ENCODE measurements around the gene THSD7B.

The THSD7B gene

DNA sequence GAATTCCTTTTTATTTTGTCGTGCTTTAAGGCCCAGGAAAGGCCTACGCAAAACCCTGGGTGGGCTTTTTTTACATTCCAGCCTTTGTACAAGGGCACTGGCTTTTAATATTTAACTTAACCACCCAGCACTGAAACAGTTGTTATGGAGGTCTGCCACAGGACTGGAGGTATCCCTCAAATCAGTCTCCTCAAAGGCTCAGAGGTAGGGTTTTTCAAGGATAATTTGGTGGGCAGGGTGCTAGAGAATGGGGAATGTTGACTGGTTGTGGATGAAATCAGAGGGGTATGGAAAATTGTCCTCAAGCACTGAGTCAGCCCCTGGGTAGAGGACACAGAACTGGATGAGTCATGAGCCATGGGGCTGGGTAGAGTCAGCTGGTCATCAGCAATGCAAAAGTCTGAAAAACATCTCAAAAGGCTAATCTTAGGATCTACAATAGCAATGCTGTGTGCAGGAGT, 443.1 kb downstream of the THSD7B start:
- DNase-seq, result no peak

DNA sequence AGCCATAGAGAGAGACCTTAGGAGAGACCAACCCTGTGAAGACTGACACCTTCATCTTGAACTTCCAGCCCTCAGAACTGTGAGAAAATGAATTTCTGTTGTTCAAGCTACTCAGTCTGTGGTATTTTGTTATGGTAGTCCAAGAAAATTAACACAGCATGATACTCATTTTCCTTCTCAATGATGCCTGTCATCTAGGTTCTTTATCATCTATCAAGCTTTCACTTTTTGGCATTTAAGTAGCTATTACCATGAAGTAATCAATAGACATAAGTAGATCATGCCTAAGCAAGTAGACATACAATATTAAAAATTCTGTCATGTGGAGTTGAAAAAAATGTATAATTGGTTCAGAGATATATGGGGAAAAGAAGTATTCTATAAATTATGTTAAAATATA, 444.7 kb downstream of the THSD7B start:
- DNase-seq, result no peak

DNA sequence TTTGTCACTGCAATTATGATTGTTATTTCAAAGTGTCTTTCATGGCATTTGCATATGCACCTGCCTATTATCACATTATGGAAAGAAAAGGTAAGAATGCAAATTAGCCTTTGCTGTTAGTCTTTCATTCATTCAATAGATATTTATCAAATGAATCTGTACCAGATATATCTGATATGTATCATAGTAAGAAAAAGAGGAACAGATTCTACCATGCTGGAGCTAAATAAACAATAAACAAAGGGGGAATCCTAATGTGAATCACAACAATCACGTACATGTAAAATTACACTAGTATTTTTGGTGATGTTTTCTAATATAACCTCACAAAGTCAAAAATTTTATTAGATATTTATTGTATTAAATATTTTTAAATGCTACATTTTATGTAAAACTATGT, 446.4 kb downstream of the THSD7B start:
- DNase-seq, result no peak

DNA sequence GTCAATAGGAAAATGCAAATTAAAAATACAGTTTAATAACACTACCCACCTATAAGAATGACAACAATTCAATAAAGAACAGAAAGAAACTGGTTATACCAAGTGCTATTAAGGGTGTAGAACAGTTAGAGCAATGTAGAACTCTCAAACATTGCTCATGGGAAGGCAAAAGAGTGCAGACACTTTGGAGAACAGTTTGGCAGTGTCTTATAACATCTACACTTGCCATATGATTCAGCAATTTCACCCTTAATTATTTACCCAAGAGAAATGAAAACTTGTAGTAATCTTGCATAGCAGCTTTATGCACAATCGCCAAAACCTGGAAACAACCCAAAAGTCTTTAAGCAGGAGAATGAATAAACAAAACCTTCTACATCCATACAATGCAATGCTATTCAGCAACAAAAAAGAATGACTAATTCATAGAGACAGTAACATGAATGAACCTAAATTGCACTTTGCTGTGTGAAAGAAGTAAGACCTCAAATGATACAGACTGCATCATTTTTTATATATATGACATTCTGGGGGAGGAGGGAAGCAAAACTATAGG, 455.2 kb downstream of the THSD7B start:
- DNase-seq, result no peak

DNA sequence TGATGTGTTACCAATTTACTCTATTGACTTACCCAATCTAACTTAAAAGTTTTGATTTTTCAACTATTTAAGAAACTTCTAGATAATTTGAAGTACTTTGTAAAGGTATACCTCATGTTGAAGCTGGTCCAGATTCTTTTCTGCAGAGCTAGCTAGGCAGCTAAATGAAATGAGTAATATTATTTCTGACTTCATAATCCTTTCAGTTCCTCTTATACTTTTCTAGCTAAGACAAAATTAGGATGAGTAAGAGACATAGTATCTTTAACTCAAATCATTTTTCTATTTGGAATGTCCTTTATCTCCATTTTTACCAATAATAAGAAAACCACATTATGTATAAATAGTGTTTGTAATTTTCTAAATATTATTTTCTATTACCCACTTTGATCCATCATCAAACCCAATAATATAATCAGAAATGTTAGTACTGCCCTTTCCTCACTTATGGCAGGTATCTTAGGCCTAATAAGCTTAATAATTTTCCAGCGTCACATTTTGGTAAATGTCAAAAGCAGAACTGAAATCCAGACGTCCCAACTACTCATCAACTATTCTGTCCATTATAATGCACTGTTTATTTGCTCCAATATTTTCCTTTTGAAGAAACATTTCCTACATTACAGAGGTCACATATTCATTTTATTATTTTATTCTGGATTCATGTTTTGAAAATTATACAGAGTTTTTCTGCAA, 456.6 kb downstream of the THSD7B start:
- DNase-seq, result no peak

DNA sequence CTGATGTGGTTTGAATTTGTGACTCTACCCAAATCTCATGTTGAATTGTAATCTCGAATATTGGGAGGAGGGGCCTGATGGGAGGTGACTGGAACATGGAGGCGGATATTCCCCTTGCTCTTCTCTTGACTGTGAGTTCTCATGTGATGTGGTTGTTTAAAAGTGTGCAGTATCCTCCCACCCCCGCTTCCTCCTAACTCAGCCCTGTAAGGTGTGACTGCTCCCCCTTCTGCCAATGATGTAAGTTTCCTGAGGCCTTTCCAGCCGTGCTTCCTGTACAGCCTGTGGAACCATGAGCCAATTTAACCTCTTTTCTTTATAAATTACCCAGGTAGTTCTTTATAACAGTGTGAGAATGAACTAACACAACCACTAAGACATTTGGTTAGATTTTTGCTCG, 458.4 kb downstream of the THSD7B start:
- no peak for DNase-seq

DNA sequence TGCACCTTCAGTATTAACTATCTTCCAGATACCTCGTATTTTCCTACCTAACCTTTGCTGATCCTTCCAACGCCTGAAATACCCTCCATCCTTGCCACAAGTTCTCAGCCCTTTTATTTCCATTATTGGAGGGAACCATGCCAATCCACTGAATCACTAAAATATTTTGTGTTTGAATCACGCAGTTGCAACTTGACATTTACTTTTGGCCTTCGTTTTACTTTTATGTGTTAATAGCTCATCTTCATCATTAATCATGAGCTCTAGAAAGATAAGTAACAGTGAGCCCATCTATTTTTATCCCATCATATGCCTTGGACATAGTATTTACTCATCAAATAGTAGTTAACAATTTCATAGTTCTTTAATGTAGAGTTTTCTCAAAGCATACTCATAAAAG, 463.2 kb downstream of the THSD7B start:
- no peak for DNase-seq

DNA sequence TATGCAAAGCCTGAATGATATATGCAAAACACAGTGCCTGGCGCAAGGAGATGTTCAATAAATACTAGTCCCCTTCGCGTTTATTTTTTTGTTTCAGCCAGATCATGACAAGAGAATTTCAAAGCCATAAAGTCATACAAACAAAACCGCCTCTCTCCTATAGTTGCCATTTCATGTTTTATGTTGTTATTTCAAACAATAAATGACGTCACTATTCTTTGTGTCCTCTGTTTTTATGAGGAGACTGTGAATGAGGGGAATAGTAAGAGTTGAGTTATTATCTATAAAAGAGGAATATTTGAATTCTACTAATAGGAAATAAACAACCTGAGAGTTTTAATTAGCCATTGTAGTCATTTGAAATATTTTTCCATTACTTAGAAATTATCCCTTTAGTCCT, 464.5 kb downstream of the THSD7B start:
- DNase-seq, result peak; percentile 47

DNA sequence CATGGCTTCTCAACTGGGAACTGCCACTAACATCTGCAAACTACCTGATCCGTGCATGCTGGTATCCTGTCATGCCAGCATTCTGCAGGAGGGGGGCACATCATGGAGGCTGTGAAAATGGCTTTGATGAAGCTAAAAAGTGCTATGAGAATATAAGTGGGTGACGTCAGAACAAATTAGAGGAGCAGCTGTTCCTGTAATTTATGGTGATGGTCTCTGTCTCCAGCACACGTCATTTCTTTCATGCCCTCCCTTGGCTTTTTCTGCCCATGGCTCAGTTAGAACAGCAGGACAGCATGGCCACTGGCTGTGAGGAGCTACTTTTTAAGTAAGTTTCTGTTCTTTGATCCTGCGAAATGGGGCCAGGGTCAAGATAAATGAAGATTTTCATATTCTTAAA, 466.3 kb downstream of the THSD7B start:
- no peak for DNase-seq

DNA sequence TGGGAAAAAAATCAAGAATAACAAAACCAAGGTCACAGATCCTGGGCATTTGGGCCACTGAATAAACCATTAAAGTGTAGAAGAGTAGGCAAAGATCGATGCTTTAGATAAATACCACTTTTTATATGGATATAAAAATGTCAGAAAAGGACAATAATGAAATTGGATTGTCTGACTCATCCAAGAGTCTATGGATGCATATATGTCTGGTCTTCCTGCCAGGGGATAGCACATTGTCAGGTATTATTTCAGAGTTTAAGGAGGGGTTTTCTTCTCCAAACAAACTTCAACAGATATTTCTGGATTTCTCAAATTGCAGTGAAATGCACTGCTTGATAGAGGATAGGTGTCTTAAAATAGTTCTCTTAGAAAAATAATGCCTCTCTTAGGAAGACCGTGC, 466.7 kb downstream of the THSD7B start:
- no peak for DNase-seq

DNA sequence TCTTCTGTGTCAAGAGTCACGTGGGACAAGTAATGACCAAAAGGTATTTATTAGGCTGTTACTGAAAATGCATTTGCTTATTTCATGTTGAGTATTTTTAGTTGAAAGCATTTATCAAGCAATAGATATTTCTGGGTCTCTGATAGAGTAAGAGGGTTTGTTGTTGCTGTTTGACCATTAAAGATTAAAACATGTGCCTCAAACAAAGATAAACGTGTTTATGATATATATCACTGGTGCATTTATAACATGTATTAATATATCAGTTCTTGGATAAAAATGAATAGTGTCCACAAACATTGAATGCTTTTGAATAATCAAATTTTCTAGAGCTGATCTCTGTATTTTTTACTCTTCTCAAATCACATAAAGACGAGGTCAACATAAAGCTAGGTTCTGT, 467.7 kb downstream of the THSD7B start:
- DNase-seq, result no peak

DNA sequence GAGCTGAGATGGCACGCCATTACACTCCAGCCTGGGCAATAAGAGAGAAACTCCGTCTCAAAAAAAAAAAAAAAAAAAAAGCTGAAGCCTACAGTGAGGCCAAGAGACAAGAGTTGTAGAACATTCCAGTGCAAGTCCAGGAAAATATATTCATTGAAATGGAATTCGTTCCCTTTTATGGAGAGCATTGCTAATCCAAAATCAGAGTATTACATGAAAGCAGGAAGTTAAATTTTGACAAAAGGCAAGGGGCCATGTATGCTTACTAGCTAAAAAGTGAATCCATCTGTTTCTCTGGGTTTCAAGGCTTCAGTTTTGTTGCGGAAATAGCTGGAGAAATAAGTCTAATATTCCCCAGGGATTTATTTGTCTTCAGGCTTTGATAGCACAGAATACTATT, 471.7 kb downstream of the THSD7B start:
- no peak for DNase-seq

DNA sequence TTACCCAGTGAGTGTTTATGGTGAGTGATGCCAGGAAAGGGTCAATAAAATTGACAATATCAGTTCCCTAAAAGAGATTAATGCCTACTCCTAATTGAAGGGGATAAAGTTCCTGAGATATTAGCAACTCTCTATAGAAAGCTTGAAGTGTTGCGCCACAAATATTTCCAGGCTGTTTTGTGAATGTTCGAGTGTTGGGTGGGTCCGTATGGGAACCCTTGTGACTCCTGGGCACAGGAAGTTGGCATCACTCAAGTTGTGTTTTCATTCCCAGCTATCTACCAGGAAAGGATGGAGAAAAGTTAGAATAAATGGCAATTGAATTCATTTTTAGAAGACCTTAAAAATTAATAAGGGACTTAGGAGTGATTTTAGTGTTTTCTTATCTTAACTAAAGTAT, 472.7 kb downstream of the THSD7B start:
- no peak for DNase-seq

DNA sequence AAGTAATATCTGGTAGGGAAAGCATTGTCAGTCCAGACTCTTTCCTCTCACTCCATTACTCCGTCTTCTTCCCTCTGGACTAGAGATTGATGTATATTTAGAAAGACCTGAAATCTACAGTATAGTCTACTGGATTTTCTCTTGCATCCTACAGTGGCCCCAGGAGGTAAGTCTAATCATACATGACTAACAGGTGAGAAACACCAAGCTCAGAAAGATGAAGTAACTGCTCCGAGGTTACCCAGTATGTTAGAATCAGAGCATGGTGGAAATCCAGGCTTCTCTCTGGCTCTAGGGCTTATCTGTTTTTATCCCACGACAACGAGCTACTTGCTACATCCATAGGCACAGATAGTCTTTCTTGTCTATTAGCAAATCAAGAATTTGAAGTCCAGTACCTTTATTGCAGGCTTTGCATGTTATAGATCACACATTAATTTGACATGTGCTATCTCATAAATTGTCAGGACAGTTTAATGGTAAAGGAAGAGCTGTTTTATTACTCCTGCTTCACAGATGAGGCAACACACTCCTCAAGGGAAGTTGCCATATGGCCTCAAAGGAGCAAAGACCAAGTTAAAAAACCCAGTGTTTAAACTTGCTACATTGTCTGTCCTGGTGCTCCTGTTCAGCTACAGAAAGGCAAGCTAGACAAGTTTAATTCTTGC, 484.3 kb downstream of the THSD7B start:
- no peak for DNase-seq

DNA sequence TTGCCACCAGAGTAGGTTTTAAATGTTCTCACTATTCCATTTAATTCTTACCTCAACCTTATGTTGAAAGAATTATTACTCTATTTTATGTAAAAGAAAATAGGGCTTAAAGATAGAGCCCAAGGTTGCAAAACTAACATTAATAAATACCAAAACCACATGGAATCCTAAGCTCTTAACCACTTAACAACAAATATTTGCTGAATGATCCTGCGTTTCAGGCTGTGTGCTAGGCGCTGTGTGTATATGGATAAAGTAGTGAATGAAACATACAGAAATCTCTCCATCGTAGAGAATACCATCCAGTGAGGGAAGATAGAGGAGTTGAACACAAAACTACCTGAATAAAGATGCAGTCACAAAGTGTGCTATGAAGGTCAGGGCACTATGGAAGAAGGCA, 485.1 kb downstream of the THSD7B start:
- DNase-seq, result no peak

DNA sequence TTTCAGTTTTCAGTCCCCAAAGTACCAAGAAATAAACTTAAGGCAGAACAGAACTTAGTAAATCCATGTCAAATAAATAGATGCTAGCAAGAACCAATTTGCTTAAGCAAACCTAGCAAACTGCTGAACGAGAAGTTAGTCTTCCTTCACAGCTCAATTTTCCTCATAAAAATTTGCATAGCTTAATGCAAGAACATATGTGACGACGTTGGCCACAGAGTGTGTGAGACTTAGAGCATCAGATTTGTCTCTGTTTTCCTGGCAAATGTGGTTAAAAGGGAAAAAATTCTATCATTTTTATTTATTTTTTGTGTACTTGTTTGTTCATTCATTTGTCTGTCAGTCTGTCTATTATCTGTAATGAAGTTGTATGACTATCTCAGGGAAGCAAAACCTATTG, 485.7 kb downstream of the THSD7B start:
- peak; percentile 72 for DNase-seq

DNA sequence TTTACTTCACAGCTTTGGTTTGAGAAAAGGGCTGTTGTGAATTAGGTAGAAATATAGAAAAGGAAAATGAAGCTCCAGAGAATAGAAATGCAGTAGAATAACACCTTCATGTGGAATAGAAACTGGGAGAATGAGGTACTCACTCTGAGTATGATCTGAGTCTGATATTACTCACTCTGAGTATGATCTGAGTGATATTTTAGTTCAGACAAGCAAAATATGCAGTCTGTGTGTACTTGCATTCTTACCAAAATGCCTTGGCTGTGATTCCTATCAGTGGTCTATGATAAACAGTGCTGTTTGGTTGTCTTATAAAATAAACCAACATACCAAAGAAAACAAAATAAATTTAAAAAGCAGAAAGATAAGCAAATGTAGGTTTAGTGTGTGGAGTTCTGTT, 487.6 kb downstream of the THSD7B start:
- no peak for DNase-seq

DNA sequence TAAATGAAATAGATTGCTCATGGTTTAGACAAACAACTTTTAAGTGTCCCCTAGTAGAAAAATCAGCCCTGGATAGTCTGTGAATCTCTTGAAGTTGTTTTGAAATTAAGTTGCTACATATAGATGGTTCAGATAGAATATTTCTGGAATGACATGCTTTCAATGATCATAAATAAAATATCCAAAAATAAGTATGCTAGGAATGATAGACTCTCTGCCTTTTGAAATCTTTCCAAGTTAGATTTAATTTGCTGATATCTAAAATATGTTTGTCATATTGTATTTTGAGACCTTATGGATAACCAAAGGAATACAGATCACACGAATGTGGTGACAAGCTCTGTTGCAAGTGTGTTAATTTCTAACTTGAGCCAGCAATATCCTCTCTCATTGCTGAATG, 488.7 kb downstream of the THSD7B start:
- no peak for DNase-seq

DNA sequence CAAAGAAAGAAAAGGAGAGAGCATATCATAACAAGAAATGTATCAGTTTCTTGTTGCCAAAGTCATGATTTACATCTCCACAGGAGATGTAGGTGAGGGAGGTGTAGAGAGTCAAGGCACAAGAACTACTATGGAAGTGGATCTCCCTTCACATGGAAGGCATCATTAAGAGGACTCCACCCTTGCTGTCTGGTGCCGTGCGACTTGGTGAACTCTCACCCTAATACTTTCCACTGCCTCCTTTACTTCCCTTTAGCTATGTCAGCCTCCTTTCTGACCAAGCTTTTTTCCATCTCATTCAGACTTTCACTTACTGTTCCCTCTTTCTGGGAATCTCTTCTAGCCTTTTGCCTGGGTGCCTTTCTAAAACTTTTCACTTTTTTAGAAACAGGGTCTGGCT, 490.0 kb downstream of the THSD7B start:
- no peak for DNase-seq

DNA sequence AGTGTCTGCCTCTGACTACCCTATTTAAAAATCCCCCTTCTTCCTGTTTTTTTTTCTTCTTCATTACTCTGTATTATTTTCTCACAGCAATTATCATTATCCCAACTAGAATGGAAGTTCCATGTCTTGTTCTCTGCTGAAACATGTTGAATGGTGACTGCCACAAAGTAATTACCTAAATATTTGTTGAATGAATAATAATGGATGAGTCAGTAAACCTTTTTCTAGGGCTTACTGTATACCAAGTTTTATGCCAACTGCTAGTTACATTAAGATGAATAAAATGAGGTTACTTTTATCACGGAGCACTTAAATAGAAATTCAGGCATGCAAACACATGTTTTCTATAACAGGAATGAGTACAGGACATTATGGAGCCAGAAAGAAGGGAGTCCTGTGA, 490.6 kb downstream of the THSD7B start:
- DNase-seq, result no peak

DNA sequence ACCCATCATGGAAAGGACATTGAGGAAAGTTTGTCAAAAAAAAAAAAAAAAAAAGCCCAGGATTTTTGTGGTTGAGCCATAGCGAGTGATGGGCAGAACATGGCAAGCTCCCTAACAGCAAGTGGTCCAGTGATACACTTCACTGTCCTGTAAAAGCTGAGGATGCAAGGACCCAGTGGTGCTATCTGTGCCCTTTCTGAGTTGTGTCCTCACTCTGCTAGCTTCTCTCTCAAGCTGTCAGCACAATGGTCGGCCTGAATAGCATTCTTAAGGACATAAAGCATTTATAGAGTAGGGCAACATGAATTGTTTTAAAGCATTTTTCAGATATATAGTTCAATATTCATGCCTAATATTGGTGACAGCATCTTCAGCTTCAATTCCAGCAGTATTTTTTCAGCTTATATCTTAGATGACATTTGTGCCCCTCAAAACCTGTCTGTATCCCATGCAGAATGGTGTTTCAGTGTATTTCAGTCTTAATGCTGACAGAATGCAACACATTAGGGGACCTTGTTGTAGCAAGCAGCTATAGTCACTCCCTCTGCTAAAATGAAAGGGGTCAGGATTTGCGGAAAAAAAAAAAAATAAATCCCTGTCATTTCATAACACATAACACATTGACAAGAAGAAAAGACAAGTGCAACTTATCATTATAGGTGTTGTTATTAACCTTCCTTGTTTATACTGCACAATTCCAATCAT, 496.7 kb downstream of the THSD7B start:
- no peak for DNase-seq

DNA sequence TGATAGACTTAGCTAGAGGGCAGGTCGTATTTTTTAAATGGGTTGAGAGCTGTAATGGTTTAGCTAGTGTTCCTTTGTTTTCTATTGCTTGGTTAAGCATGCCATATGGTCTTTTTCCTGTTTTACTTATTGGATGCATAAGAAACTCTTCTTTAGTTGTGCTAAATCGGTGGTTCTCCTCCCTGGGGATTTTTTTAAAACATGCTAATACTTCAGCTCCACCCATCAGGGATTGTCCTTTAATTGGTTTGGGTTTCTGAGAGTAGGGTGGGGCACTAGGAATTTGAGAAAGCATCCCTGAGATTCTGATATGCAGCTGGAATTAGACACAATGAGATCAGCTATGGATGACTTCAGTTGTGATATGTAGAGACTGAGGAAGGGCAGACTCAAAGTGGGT, 497.2 kb downstream of the THSD7B start:
- DNase-seq, result no peak

DNA sequence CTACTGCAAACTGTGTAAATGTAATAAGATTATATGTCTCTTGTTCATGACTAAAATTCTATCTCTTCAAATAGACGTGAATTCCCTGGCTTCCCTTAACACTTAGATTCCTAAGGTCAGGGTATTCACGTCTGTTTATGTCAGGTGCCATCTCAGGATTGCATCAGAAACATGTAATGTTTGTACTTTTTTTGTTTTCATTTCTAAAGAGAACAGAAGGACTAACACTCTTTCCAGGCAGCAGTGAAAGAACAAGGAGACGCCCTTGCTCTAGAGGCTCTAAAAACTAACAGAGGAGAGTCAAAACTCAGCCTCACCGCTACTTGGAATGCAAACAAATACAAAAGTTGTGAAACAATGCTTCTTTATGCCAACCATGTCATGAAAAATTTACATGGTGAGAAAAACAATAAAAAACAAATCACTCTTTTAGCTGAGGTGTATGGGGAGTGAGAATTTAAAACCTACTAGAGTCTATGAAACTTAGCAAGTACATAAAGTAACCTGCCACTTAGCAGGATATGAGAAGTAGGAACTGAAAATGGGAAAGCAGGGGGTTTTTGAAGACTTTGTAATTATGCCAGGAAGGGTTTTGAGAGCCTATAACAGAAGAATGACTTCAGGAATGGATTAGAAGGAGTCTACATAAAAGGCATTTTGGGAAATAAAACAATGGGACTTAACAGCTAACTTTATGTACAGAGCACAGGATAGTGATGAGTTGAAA, 522.7 kb downstream of the THSD7B start:
- DNase-seq, result no peak
